ENCODE results near the gene ZIC2.
"Not testable (repeated sequence)": the region's sequence is repeated elsewhere in the genome, so short reads cannot be mapped to it uniquely, and the experiment has no call there.

Gene ZIC2

DNA sequence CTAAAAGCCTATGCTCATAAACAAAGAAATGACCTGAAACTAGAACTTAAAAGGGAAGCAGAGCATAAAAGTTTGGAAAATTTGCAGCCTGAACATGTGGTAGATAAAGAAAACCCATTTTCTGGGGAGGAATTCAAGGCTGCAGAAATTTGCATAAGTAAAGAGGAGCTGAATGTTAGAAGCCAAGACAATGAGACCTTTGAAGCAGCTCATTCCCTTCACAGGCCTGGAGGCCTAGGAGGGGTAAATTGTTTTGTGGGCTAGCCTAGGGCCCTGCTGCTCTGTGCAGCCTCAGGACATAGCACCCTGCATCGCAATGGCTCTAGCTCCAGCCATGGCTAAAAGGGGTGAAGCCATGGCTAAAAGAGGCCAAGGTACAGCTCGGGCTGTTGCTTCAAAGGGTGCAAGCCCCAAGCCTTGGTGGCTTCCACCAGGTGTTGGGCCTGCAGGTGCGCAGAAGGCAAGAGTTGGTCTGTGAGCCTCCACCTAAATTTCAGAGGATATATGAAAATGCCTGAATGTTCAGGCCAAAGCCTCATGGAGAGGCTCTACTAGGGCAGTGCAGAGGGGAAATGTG lies 38.3 kb downstream of the ZIC2 start:
- DNase-seq (ENCODE audit: low read depth in 2 of 2), result no peak

DNA sequence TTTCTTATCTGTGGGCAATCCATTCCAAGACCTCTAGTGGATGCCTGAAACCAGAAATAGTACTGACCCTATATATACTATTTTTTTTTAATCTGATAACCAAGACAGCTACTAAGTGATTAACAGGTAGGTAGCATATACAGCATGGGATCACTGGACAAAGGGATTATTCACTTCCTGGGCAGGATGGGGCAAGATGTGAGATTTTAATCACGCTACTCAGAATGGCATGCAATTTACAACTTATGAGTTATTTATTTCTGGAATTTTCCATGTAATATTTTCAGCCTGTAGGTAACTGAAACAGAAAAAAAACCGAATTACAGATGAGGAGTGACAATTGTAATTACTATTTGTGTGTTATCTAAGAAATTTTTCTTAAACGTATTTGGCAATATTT lies 41.2 kb downstream of the ZIC2 start:
- no peak for DNase-seq (ENCODE audit: low read depth in 2 of 2)

DNA sequence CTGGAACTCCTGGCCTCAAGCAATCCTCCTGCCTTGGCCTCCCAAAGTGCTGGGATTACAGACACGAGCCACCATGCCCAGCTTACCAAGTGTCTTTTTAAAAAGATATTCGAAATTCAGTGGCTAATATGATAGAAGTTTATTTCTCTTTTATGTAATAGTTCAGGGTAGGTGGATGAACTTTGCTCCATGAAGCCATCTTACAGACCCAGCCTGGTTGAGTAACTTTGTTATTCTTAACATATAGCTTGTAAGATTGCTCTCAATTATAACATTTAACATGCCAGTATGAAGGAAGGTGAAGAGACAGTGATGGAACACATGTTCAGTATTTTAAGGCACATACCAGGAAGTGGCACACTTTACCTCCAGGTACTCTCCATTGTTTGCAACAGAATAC lies 42.4 kb downstream of the ZIC2 start:
- DNase-seq (ENCODE audit: low read depth in 2 of 2), result no peak

GRCh38 chr13:100029933-100030332 lies 48.3 kb downstream of the ZIC2 start:
- no peak for DNase-seq (ENCODE audit: low read depth in 2 of 2)

- not testable (repeated sequence) for DNase-seq (ENCODE audit: low read depth in 2 of 2)
Observed at GRCh38 chr13:100032642-100033041, 51.1 kb downstream of the ZIC2 start.

- no peak for DNase-seq (ENCODE audit: low read depth in 2 of 2)
Observed at GRCh38 chr13:100035936-100036335, 54.4 kb downstream of the ZIC2 start.
